DMS53 treated with DMSO at 0.1 percent for 48 hours (cell line): ENCODE data around the gene LIPC.
A peak's percentile ranks its signal among the peaks of the same experiment; 100 is the strongest.
"Not testable (repeated sequence)": the region's sequence is repeated elsewhere in the genome, so short reads cannot be mapped to it uniquely, and the experiment has no call there.

Experiments used
- DNase-seq: peaks from one replicate; lab custom pipeline; 2025; ENCODE audit not compliant: unreplicated experiment; lab: John Stamatoyannopoulos, UW

LIPC gene

GRCh38 chr15:58574631-58575030 is 142.8 kb downstream of the LIPC start:
- DNase-seq: peak; percentile 47

- no peak for DNase-seq
Measured at GRCh38 chr15:58575045-58575786, 143.4 kb downstream of the LIPC start.

- no peak for DNase-seq
Measured at GRCh38 chr15:58576657-58577056, 144.9 kb downstream of the LIPC start.

GRCh38 chr15:58582160-58582559 is 150.4 kb downstream of the LIPC start:
- DNase-seq: no peak

GRCh38 chr15:58583171-58583908 is 151.5 kb downstream of the LIPC start:
- DNase-seq: no peak

GRCh38 chr15:58584789-58585461 is 153.1 kb downstream of the LIPC start:
- DNase-seq: no peak

- no peak for DNase-seq
Measured at GRCh38 chr15:58585693-58586443, 154.1 kb downstream of the LIPC start.

- DNase-seq: no peak
Measured at GRCh38 chr15:58587486-58587885, 155.7 kb downstream of the LIPC start.

GRCh38 chr15:58588096-58588495 is 156.3 kb downstream of the LIPC start:
- DNase-seq: no peak

GRCh38 chr15:58589047-58589446 is 157.3 kb downstream of the LIPC start:
- DNase-seq: no peak

- DNase-seq: no peak
Measured at GRCh38 chr15:58590236-58590635, 158.4 kb downstream of the LIPC start.

- no peak for DNase-seq
Measured at GRCh38 chr15:58590926-58591325, 159.1 kb downstream of the LIPC start.

GRCh38 chr15:58593870-58594269 is 162.1 kb downstream of the LIPC start:
- no peak for DNase-seq

GRCh38 chr15:58594898-58595297 is 163.1 kb downstream of the LIPC start:
- no peak for DNase-seq

GRCh38 chr15:58595516-58596263 is 163.9 kb downstream of the LIPC start:
- DNase-seq: no peak

GRCh38 chr15:58597943-58598828 is 166.4 kb downstream of the LIPC start:
- DNase-seq: no peak

GRCh38 chr15:58598829-58599210 is 167.0 kb downstream of the LIPC start:
- DNase-seq: no peak

GRCh38 chr15:58602823-58603222 is 171.0 kb downstream of the LIPC start:
- no peak for DNase-seq

GRCh38 chr15:58603927-58604326 is 172.1 kb downstream of the LIPC start:
- not testable (repeated sequence) for DNase-seq
